GM21723 (cell line): ENCODE results near the gene PLA2G6.

Experiments
- ATAC-seq: cut with Tn5 transposase; IDR thresholded peaks from one replicate; pipeline ENCODE4 v1.9.1; 2021; ENCODE audit warnings: mild to moderate bottlenecking, moderate library complexity; ENCODE audit not compliant: unreplicated experiment

PLA2G6 gene

GRCh38 chr22:38214302-38215056 lies 32.8 kb upstream of the PLA2G6 start:
- ATAC-seq: no peak

- ATAC-seq: no peak
These were observed 32.3 kb upstream of the PLA2G6 start for GRCh38 chr22:38213990-38214301.

GRCh38 chr22:38213319-38213989 lies 31.8 kb upstream of the PLA2G6 start:
- no peak for ATAC-seq

- ATAC-seq: no peak
These were observed 30.8 kb upstream of the PLA2G6 start for GRCh38 chr22:38212442-38212841.

- no peak for ATAC-seq
These were observed 29.9 kb upstream of the PLA2G6 start for GRCh38 chr22:38211556-38211955.

GRCh38 chr22:38208551-38208968 lies 26.9 kb upstream of the PLA2G6 start:
- ATAC-seq: no peak

GRCh38 chr22:38207898-38208432 lies 26.3 kb upstream of the PLA2G6 start:
- ATAC-seq: no peak

- ATAC-seq: no peak
These were observed 23.9 kb upstream of the PLA2G6 start for GRCh38 chr22:38205261-38206128.

GRCh38 chr22:38204784-38205183 lies 23.2 kb upstream of the PLA2G6 start:
- ATAC-seq: no peak

- ATAC-seq: no peak
These were observed 22.4 kb upstream of the PLA2G6 start for GRCh38 chr22:38203855-38204514.

- ATAC-seq: peak; percentile 29
These were observed 21.6 kb upstream of the PLA2G6 start for GRCh38 chr22:38203090-38203810.

- ATAC-seq: peak; percentile 26
These were observed 20.9 kb upstream of the PLA2G6 start for GRCh38 chr22:38202437-38203089.

GRCh38 chr22:38201711-38202436 lies 20.2 kb upstream of the PLA2G6 start, which contains the start of gene MAFF:
MAFF (plus strand) TSS chr22:38201994; CDS start chr22:38213854, 11,860 bp downstream.
- ATAC-seq: peak; percentile 45

GRCh38 chr22:38201371-38201710 lies 19.7 kb upstream of the PLA2G6 start:
- no peak for ATAC-seq

GRCh38 chr22:38199826-38200559 lies 18.4 kb upstream of the PLA2G6 start:
- no peak for ATAC-seq

GRCh38 chr22:38196791-38197419 lies 15.3 kb upstream of the PLA2G6 start:
- no peak for ATAC-seq

GRCh38 chr22:38193580-38193979 lies 11.9 kb upstream of the PLA2G6 start:
- ATAC-seq: no peak

- ATAC-seq: no peak
These were observed 10.8 kb upstream of the PLA2G6 start for GRCh38 chr22:38192475-38192863.
